Nephron progenitor cell (in vitro differentiated cells): Measurements from ENCODE around the gene NXN.

ENCODE experiments used
- DNase-seq: peaks from one replicate; pipeline ENCODE4 v3.0.0; 2021
- H3K27ac Mint-ChIP-seq: 2 replicates; pipeline ENCODE4 v1.8.0; 2021; ENCODE audit warnings: mild to moderate bottlenecking, moderate library complexity, mixed read lengths
- H3K27me3 Mint-ChIP-seq: 2 replicates; pipeline ENCODE4 v1.8.0; 2021; ENCODE audit warnings: mild to moderate bottlenecking, low read depth, mixed read lengths; ENCODE audit not compliant: poor library complexity
- H3K36me3 Mint-ChIP-seq: 2 replicates; pipeline ENCODE4 v1.8.0; 2021; ENCODE audit warnings: low read depth, mixed read lengths
- H3K4me1 Mint-ChIP-seq: 2 replicates; pipeline ENCODE4 v1.8.0; 2021; ENCODE audit warnings: mixed read lengths
- H3K4me3 Mint-ChIP-seq: 2 replicates; pipeline ENCODE4 v1.8.0; 2021; ENCODE audit warnings: mild to moderate bottlenecking, moderate library complexity, mixed read lengths
- H3K9me3 Mint-ChIP-seq: 2 replicates; pipeline ENCODE4 v1.8.0; 2021; ENCODE audit warnings: mild to moderate bottlenecking, moderate library complexity, mixed read lengths
- TF ChIP-seq, protein P1 (sequence below): fragments of 200-600 bp; sonication (generic); IDR thresholded peaks from 2 replicates; pipeline ENCODE4 v1.5.0; 2021; ENCODE audit warnings: antibody characterized with exemption

The NXN gene

DNA sequence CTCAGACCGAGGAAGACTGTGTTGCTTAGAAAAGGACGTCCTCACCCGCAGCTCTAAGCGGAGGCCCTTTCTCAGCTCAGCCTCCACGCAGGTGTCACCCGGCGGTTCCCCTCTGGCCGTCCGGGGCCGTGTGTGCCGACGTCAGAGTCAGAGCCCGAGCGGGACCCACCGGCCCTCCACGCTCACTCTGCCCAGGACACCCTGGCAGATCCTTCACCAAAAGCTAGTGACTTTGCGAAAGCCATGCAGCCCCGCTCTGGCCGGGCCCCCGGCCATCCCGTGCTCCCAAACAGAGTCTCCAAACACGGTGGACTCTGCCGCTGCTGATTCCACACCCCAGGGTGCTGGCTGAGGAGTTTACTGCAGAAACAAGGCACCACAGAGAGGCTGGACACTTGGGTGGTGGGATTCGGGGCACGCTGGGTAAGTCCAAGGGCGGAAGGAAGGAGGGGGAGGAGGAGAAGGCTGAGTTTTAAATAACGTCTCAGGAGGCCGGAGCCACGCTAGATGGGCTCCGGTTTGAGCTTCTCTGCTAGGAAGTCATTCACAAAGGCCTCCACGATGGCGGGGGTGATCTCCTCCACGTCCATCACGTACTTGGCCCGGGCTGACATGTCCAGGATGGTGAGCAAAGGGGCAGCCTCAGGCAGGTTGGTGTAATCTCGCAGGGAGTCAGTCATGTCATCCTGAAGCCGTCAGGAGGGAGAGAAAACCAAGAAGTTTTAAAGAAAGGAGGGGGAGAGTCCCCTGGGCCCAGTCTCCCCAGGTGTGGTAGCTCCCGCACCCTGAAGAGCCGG lies 178.9 kb downstream of the NXN start:
- H3K9me3 Mint-ChIP-seq: no peaks in the 10 kb centered on the region
- H3K4me1 Mint-ChIP-seq: peaks cover 50% of the 10 kb centered on the region
- H3K4me3 Mint-ChIP-seq: no peak overlapping the region
- H3K36me3 Mint-ChIP-seq: peaks cover 26% of the 10 kb centered on the region
- TF ChIP-seq, protein P1, sequence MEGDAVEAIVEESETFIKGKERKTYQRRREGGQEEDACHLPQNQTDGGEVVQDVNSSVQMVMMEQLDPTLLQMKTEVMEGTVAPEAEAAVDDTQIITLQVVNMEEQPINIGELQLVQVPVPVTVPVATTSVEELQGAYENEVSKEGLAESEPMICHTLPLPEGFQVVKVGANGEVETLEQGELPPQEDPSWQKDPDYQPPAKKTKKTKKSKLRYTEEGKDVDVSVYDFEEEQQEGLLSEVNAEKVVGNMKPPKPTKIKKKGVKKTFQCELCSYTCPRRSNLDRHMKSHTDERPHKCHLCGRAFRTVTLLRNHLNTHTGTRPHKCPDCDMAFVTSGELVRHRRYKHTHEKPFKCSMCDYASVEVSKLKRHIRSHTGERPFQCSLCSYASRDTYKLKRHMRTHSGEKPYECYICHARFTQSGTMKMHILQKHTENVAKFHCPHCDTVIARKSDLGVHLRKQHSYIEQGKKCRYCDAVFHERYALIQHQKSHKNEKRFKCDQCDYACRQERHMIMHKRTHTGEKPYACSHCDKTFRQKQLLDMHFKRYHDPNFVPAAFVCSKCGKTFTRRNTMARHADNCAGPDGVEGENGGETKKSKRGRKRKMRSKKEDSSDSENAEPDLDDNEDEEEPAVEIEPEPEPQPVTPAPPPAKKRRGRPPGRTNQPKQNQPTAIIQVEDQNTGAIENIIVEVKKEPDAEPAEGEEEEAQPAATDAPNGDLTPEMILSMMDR: no peak
- no peaks in the 10 kb centered on the region for H3K27me3 Mint-ChIP-seq
- H3K27ac Mint-ChIP-seq: peak overlapping the region; percentile 91
- no peak for DNase-seq

DNA sequence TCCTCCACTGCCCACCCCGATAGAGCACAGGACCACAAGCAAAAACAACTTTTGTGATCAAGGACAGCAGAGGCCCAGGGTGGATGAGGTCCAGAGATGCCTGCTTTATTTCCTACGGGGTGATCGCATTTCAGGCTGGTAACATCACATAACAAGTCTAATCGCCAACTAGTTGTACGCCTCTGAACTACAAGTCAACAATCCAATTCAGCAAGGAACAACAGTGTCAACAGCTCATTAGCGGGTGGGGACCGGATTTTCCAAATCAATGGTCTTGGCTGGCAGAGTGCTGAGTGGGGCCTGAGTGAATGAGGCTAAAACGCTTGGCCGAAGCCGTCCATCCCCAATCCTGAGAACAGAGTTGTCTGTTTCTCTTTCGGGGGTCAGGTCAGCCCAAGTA lies 180.3 kb downstream of the NXN start:
- Mint-ChIP-seq H3K27me3 (peaks cover 3% of the 10 kb centered on the region), H3K4me1 (peaks cover 59% of the 10 kb centered on the region), H3K36me3 (peaks cover 26% of the 10 kb centered on the region), H3K27ac (peak overlapping the region; percentile 77), H3K4me3 (no peak overlapping the region), H3K9me3 (no peaks in the 10 kb centered on the region)
- no peak for DNase-seq
- TF ChIP-seq, protein P1: no peak

DNA sequence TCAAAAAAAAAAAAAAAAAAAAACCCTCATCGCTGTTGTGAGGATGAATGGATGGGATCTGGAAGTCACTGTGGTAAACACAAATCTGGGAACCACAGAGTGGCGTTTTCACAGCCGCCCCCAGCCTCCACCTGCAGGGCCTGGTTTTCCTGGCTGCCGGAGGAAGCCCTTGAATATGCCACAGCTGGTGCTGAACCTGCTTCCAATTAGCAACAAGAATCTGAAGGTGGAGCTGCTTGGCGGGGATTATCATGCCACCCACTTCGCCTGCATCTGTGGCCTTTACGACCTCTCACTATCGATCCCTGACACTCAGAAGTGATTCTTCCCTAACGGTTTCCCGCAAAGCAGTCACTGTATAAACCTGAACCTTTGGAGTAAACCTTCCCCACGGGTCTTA lies 181.3 kb downstream of the NXN start:
- peaks cover 59% of the 10 kb centered on the region for H3K4me1 Mint-ChIP-seq
- TF ChIP-seq, protein P1: no peak
- H3K36me3 Mint-ChIP-seq: peaks cover 26% of the 10 kb centered on the region
- H3K27me3 Mint-ChIP-seq: peaks cover 3% of the 10 kb centered on the region
- H3K4me3 Mint-ChIP-seq: no peak overlapping the region
- H3K9me3 Mint-ChIP-seq: no peaks in the 10 kb centered on the region
- H3K27ac Mint-ChIP-seq: peak overlapping the region; percentile 54
- DNase-seq: no peak

GRCh38 chr17:797236-797840 lies 182.2 kb downstream of the NXN start:
- Mint-ChIP-seq H3K27ac (no peak overlapping the region), H3K9me3 (no peaks in the 10 kb centered on the region), H3K27me3 (peaks cover 3% of the 10 kb centered on the region), H3K4me3 (no peak overlapping the region), H3K4me1 (peaks cover 65% of the 10 kb centered on the region), H3K36me3 (peaks cover 26% of the 10 kb centered on the region)
- TF ChIP-seq, protein P1: no peak
- no peak for DNase-seq

- DNase-seq: no peak
- TF ChIP-seq, protein P1: no peak
- peak overlapping the region; percentile 75 for H3K27ac Mint-ChIP-seq
- H3K4me1 Mint-ChIP-seq: peaks cover 60% of the 10 kb centered on the region
- H3K27me3 Mint-ChIP-seq: peaks cover 3% of the 10 kb centered on the region
- H3K36me3 Mint-ChIP-seq: peaks cover 27% of the 10 kb centered on the region
- H3K4me3 Mint-ChIP-seq: no peak overlapping the region
- H3K9me3 Mint-ChIP-seq: no peaks in the 10 kb centered on the region
Observed at GRCh38 chr17:796609-797008, 183.0 kb downstream of the NXN start.
